HL-60 (cell line): Measurements from ENCODE around the gene FGGY.

ENCODE experiments used
- DNase-seq, 2 experiments: peaks; one replicate each; pipeline ENCODE4 v3.0.0-alpha.2; 2010 to 2020; ENCODE audit warnings: low read depth in 1 of 2, low spot score in 1 of 2
- H3K27ac ChIP-seq: fragments of 250-450 bp; sonication (Bioruptor Pico); replicated peaks from 2 replicates; pipeline ENCODE4 v1.5.1; 2020; ENCODE audit warnings: mild to moderate bottlenecking, moderate library complexity
- H3K27me3 ChIP-seq: fragments of 250-450 bp; sonication (Bioruptor Pico); 2 replicates; pipeline ENCODE4 v1.5.1; 2021; ENCODE audit warnings: mild to moderate bottlenecking, moderate library complexity; ENCODE audit not compliant: insufficient read depth, poor library complexity, severe bottlenecking
- H3K4me3 ChIP-seq: replicated peaks from 2 replicates; pipeline ENCODE4 v1.5.1; 2011; ENCODE audit warnings: mild to moderate bottlenecking, control low read depth, low read length; ENCODE audit not compliant: insufficient read depth
- GABPA ChIP-seq: IDR thresholded peaks from 2 replicates; pipeline ENCODE4 v1.6.1; 2012; ENCODE audit warnings: low read depth
- POLR2AphosphoS5 ChIP-seq: IDR thresholded peaks from 2 replicates; pipeline ENCODE4 v1.6.1; 2012; ENCODE audit warnings: low read depth
- SPI1 ChIP-seq: IDR thresholded peaks from 2 replicates; pipeline ENCODE4 v1.6.1; 2012; ENCODE audit warnings: low read depth, mild to moderate bottlenecking, borderline replicate concordance
- TF ChIP-seq, protein P1 (sequence below): IDR thresholded peaks from one replicate; pipeline ENCODE4 v1.5.1; 2011; ENCODE audit warnings: low read length, control low read depth, inconsistent platforms; ENCODE audit not compliant: insufficient read depth
- TF ChIP-seq, protein P2 (sequence below): IDR thresholded peaks from 2 replicates; pipeline ENCODE4 v1.6.1; 2012; ENCODE audit warnings: low read depth; ENCODE audit not compliant: insufficient replicate concordance

Gene FGGY

GRCh38 chr1:59539961-59540681 is 243.2 kb downstream of the FGGY start:
- DNase-seq: no peak
- no peak overlapping the region for H3K27ac ChIP-seq
- no peak overlapping the region for H3K4me3 ChIP-seq
- TF ChIP-seq, protein P1, sequence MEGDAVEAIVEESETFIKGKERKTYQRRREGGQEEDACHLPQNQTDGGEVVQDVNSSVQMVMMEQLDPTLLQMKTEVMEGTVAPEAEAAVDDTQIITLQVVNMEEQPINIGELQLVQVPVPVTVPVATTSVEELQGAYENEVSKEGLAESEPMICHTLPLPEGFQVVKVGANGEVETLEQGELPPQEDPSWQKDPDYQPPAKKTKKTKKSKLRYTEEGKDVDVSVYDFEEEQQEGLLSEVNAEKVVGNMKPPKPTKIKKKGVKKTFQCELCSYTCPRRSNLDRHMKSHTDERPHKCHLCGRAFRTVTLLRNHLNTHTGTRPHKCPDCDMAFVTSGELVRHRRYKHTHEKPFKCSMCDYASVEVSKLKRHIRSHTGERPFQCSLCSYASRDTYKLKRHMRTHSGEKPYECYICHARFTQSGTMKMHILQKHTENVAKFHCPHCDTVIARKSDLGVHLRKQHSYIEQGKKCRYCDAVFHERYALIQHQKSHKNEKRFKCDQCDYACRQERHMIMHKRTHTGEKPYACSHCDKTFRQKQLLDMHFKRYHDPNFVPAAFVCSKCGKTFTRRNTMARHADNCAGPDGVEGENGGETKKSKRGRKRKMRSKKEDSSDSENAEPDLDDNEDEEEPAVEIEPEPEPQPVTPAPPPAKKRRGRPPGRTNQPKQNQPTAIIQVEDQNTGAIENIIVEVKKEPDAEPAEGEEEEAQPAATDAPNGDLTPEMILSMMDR: no peak
- no peak for TF ChIP-seq POLR2AphosphoS5
- TF ChIP-seq, protein P2, sequence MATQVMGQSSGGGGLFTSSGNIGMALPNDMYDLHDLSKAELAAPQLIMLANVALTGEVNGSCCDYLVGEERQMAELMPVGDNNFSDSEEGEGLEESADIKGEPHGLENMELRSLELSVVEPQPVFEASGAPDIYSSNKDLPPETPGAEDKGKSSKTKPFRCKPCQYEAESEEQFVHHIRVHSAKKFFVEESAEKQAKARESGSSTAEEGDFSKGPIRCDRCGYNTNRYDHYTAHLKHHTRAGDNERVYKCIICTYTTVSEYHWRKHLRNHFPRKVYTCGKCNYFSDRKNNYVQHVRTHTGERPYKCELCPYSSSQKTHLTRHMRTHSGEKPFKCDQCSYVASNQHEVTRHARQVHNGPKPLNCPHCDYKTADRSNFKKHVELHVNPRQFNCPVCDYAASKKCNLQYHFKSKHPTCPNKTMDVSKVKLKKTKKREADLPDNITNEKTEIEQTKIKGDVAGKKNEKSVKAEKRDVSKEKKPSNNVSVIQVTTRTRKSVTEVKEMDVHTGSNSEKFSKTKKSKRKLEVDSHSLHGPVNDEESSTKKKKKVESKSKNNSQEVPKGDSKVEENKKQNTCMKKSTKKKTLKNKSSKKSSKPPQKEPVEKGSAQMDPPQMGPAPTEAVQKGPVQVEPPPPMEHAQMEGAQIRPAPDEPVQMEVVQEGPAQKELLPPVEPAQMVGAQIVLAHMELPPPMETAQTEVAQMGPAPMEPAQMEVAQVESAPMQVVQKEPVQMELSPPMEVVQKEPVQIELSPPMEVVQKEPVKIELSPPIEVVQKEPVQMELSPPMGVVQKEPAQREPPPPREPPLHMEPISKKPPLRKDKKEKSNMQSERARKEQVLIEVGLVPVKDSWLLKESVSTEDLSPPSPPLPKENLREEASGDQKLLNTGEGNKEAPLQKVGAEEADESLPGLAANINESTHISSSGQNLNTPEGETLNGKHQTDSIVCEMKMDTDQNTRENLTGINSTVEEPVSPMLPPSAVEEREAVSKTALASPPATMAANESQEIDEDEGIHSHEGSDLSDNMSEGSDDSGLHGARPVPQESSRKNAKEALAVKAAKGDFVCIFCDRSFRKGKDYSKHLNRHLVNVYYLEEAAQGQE: no peak
- TF ChIP-seq GABPA: no peak
- TF ChIP-seq SPI1: no peak
- no peaks in the 10 kb centered on the region for H3K27me3 ChIP-seq

GRCh38 chr1:59541161-59541560 is 244.3 kb downstream of the FGGY start:
- Histone ChIP-seq H3K27ac (no peak overlapping the region), H3K4me3 (no peak overlapping the region), H3K27me3 (no peaks in the 10 kb centered on the region)
- TF ChIP-seq SPI1: no peak
- no peak for DNase-seq

- H3K27me3 ChIP-seq: no peaks in the 10 kb centered on the region
- no peak overlapping the region for H3K4me3 ChIP-seq
- no peak for DNase-seq
- TF ChIP-seq, protein P1: no peak
- TF ChIP-seq GABPA (no peak), POLR2AphosphoS5 (no peak), SPI1 (no peak)
- TF ChIP-seq, protein P2: no peak
- H3K27ac ChIP-seq: no peak overlapping the region
These were observed 245.0 kb downstream of the FGGY start for GRCh38 chr1:59541891-59542290.

GRCh38 chr1:59543211-59543668 is 246.3 kb downstream of the FGGY start:
- Histone ChIP-seq H3K27ac (no peak overlapping the region), H3K4me3 (no peak overlapping the region), H3K27me3 (no peaks in the 10 kb centered on the region)
- no peak for DNase-seq
- TF ChIP-seq GABPA (no peak), POLR2AphosphoS5 (no peak), SPI1 (no peak)
- TF ChIP-seq, protein P2: no peak
- TF ChIP-seq, protein P1: no peak
